HFFc6 (cell line): ENCODE results near the gene SLIT3. TPM values are rescaled to one million over a fixed set of nuclear protein-coding genes. Genes with fewer than 3 reads are reported as not detected.

Source experiments
- DNase-seq: peaks from one replicate; pipeline ENCODE4 v3.0.0-alpha.2; 2018
- H3K27ac Mint-ChIP-seq: 2 replicates; pipeline ENCODE4 v1.8.0; 2020; ENCODE audit warnings: mild to moderate bottlenecking, mixed read lengths
- H3K27me3 Mint-ChIP-seq: 2 replicates; pipeline ENCODE4 v1.8.0; 2021; ENCODE audit warnings: mild to moderate bottlenecking, moderate library complexity, mixed read lengths; ENCODE audit not compliant: insufficient read depth
- H3K36me3 Mint-ChIP-seq: 2 replicates; pipeline ENCODE4 v1.8.0; 2021; ENCODE audit warnings: low read depth, mixed read lengths
- H3K4me1 Mint-ChIP-seq: 2 replicates; pipeline ENCODE4 v1.8.0; 2020; ENCODE audit warnings: low read depth, mixed read lengths
- H3K4me3 Mint-ChIP-seq: 2 replicates; pipeline ENCODE4 v1.8.0; 2020; ENCODE audit warnings: mild to moderate bottlenecking, moderate library complexity, mixed read lengths
- H3K9me3 Mint-ChIP-seq: 2 replicates; pipeline ENCODE4 v1.8.0; 2020; ENCODE audit warnings: mild to moderate bottlenecking, mixed read lengths
- total RNA-seq, 6 experiments: library from RNA; stranded (reverse); fragmentation: NEBNext Ultra II Directional; extraction: Animal tissue kit (Norgen Biotek cat#: 25700); gene quantifications; 2 replicates in 1 of 6; 3 replicates in 5 of 6; pipeline ENCODE4 v1.2.3, GENCODE V29; 2021
- TF ChIP-seq, protein P1 (sequence below): fragments of 200-600 bp; sonication (generic); IDR thresholded peaks from 2 replicates; pipeline ENCODE4 v1.5.0; 2021; ENCODE audit warnings: antibody characterized with exemption, mild to moderate bottlenecking

SLIT3 gene
- total RNA-seq, 6 experiments from 2014 or later, result 4.2 to 8.3 (median 7.1) TPM

DNA sequence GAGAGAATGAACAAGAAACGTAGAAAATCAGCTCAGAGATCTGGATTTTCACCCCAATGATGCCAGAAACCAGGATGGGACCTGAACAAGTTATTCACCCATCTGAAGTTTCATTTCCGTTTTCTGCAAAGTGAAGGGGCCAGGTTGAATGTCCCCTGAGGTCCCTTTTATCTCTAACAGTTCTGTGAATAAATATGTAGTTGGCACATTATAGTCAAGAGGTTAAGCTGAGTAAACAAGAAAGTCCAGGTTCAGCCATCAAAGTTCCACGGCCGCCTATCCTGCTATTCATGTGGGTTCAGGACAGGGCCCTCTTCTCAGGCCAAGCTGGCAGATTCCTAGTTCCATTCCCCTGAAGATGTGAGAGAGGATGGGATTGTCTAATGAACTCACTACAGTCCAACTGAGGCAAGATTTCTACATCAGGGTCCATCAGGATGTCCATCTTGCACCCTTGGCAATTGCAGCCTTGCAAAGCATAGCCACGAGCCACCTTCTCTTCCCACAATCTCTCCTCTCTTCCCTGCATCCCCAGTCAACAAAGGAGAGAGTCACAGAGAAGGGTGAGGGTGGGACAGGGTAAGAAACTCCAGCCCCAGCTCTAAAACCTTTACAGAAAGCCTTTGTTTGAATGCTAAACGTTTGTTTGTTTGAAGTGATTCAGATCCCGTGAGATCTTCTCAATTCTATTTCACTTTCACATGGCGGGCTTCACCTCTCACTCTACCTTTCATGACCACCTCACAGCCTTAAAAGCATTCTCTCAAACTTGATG, 311.0 kb downstream of the SLIT3 start:
- peaks cover 3% of the 10 kb centered on the region; the same call in 1 of the 2 replicates for H3K27me3 Mint-ChIP-seq
- peaks cover 11% of the 10 kb centered on the region; the same call in 1 of the 2 replicates for H3K4me1 Mint-ChIP-seq
- H3K4me3 Mint-ChIP-seq, result no peak overlapping the region
- TF ChIP-seq, protein P1, sequence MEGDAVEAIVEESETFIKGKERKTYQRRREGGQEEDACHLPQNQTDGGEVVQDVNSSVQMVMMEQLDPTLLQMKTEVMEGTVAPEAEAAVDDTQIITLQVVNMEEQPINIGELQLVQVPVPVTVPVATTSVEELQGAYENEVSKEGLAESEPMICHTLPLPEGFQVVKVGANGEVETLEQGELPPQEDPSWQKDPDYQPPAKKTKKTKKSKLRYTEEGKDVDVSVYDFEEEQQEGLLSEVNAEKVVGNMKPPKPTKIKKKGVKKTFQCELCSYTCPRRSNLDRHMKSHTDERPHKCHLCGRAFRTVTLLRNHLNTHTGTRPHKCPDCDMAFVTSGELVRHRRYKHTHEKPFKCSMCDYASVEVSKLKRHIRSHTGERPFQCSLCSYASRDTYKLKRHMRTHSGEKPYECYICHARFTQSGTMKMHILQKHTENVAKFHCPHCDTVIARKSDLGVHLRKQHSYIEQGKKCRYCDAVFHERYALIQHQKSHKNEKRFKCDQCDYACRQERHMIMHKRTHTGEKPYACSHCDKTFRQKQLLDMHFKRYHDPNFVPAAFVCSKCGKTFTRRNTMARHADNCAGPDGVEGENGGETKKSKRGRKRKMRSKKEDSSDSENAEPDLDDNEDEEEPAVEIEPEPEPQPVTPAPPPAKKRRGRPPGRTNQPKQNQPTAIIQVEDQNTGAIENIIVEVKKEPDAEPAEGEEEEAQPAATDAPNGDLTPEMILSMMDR, result no peak
- DNase-seq, result no peak
- no peaks in the 10 kb centered on the region for H3K9me3 Mint-ChIP-seq
- H3K36me3 Mint-ChIP-seq, result no peaks in the 10 kb centered on the region
- H3K27ac Mint-ChIP-seq, result no peak overlapping the region

DNA sequence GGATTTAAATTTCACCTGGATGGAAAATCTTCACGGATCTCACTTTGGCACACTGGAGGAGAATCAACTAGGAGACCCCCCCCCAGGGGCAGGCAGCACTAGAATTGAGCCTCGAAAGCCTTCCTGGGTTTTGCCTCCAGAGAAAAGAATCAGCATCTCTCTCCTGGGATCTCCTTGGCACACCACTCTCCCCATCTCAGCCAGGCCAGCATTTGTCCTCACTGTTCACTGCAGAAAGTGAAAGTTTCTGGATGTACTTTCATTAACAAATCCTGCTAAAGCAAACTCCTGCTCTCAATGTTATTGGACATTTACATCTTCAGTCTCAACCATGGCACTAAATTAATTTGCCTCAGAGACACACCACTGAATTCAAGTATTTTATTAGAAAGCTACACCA, 312.2 kb downstream of the SLIT3 start:
- H3K27ac Mint-ChIP-seq, result no peak overlapping the region
- DNase-seq, result no peak
- peaks cover 11% of the 10 kb centered on the region; the same call in 1 of the 2 replicates for H3K4me1 Mint-ChIP-seq

DNA sequence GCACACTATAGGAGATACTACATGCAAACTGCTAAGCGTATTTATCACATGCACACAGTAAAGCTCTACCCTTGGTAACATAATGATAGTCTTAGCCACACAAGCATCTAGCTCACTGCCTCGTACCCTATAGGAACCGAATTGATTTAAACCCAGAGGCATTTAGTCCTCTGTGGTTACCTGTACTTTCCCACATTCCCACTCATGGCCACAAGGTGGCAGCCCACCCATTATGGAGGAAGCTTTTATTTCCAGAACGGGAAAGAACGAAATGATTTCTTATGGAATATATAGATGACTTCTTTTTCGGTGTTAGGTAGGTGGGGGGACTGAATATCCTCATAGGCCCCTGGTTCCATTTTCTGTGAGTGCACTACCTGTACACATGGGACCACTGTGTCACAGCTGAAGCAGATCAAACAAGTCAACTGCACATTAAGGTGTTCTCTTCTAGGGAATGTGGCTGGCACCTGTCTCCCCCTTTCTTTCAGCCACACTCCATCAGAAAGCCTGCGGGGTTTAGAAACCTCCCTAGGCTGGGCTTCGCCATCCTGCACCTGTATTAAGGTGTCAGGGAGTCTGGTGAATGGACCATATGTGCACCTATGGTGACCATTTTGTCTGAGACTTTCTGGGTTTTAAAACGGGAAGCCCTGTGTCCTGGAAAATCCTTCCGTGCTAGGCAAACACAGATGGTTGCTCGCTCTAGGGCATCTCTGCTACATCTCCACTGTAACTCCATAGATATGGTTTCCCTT, 313.2 kb downstream of the SLIT3 start:
- Mint-ChIP-seq H3K4me1 (peaks cover 11% of the 10 kb centered on the region; the same call in 1 of the 2 replicates), H3K9me3 (no peaks in the 10 kb centered on the region), H3K36me3 (no peaks in the 10 kb centered on the region), H3K4me3 (no peak overlapping the region; the same call in 1 of the 2 replicates), H3K27ac (no peak overlapping the region), H3K27me3 (peaks cover 3% of the 10 kb centered on the region; the same call in 1 of the 2 replicates)
- TF ChIP-seq, protein P1, result peak; percentile 98
- peak; percentile 56 for DNase-seq

More for the DNA sequence above, 312.2 kb downstream of the SLIT3 start:
- Mint-ChIP-seq H3K4me3 (no peak overlapping the region), H3K36me3 (no peaks in the 10 kb centered on the region), H3K9me3 (no peaks in the 10 kb centered on the region), H3K27me3 (peaks cover 3% of the 10 kb centered on the region; the same call in 1 of the 2 replicates)
- TF ChIP-seq, protein P1, result no peak

DNA sequence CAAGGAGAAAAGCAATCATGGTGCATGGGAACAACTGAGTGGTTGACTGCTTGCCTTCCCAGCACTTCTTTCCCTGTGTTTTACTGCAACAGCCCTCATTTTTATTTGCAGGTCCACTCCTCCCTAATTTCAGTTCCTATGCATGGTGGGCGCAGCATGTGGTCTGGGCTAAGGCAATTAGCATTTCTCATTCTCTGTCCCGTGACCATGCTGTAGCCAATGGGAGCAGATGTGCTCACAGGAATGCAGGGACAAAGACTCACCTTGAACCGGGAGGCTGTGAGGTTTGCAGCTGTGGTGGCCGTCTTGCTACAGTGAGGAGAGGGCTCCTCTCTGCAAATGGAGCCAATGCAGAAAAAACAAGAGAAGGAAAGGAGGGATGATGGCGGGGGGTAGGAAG, 315.5 kb downstream of the SLIT3 start:
- Mint-ChIP-seq H3K36me3 (no peaks in the 10 kb centered on the region), H3K9me3 (no peaks in the 10 kb centered on the region), H3K4me1 (0 out of 2 replicates have a peak, but pooled peaks cover 5% of the 10 kb centered on the region), H3K4me3 (no peak overlapping the region), H3K27me3 (peaks cover 6% of the 10 kb centered on the region; the same call in 1 of the 2 replicates), H3K27ac (no peak overlapping the region)
- DNase-seq, result no peak
- TF ChIP-seq, protein P1, result no peak

DNA sequence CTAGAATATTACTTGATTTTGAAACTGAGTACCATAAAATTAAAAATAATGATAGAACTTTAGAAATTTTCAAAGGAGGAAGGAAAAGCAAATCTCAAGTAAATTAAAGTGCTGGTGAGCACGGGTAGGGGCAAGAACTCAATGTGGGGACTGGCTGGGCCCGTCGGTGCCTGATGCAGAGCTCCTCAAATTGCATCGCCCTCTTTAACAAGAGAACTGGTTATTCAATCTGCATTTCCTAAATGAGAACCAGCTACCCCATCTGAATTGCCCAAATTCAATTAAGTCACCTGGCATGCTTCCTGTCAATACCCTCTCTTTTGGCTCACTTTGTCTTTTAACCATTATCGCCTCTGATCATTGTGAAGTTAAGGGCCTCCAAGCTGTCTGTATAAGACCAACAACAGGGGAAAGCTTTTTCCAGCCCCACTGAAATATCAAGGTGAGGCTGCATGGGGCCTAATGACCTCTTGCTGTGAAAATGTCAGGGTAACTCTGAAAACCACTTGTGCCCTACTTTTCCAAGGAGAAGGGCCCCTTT, 316.7 kb downstream of the SLIT3 start:
- Mint-ChIP-seq H3K27ac (no peak overlapping the region), H3K36me3 (no peaks in the 10 kb centered on the region), H3K9me3 (no peaks in the 10 kb centered on the region), H3K27me3 (peaks cover 6% of the 10 kb centered on the region; the same call in 1 of the 2 replicates), H3K4me1 (0 out of 2 replicates have a peak, but pooled peaks cover 5% of the 10 kb centered on the region), H3K4me3 (no peak overlapping the region)
- TF ChIP-seq, protein P1, result no peak
- DNase-seq, result no peak
